22Rv1 (cell line): ENCODE measurements around the gene KAT2A.
"Not testable (repeated sequence)": the region's sequence is repeated elsewhere in the genome, so short reads cannot be mapped to it uniquely, and the experiment has no call there.

Experiments used
- CTCF ChIP-seq: fragments of 450-650 bp; IDR thresholded peaks from 2 replicates; pipeline ENCODE4 v1.5.1; 2017; ENCODE audit warnings: mild to moderate bottlenecking
- ZFX ChIP-seq: fragments of 450-650 bp; IDR thresholded peaks from 2 replicates; pipeline ENCODE4 v1.6.1; 2017; ENCODE audit warnings: antibody characterized with exemption, borderline replicate concordance

- not testable (repeated sequence) for TF ChIP-seq CTCF, ZFX
Measured at GRCh38 chr17:42140690-42141089, 19.5 kb upstream of the KAT2A start.
